ENCODE results near the gene DNM1L. TPM values are rescaled to one million over a fixed set of nuclear protein-coding genes. Genes with fewer than 3 reads are reported as not detected.
A peak's percentile ranks its signal among the peaks of the same experiment; 100 is the strongest.
"Not testable (repeated sequence)": the region's sequence is repeated elsewhere in the genome, so short reads cannot be mapped to it uniquely, and the experiment has no call there.

DNM1L gene
- total and polyA plus RNA-seq, 2 experiments from 2014 or later: 53.4 to 57.3 TPM

GRCh38 chr12:32695787-32696186 lies 16.7 kb downstream of the DNM1L start:
- no peak for DNase-seq
- WGBS, 2 experiments (ENCODE audit: low coverage in 1 of 2, low lambda C conversion rate in 2 of 2, missing lambda C conversion rate in 2 of 2): 97 to 99% methylated on average over 3 of the region's 3 CpGs
- Histone ChIP-seq H3K9me3 (ENCODE audit: low read depth) (no peaks in the 10 kb centered on the region), H3F3A (ENCODE audit: insufficient read depth) (no peaks in the 10 kb centered on the region), H3K4me3 (no peak overlapping the region), H3K27ac (no peak overlapping the region), H3K9ac (no peak overlapping the region), H3K27me3 (replicated peaks; ENCODE audit: insufficient read depth) (no peaks in the 10 kb centered on the region), H3K79me2 (ENCODE audit: insufficient read depth) (peaks cover 100% of the 10 kb centered on the region), H3K9me2 (ENCODE audit: insufficient read depth) (no peaks in the 10 kb centered on the region), H3K4me1 (ENCODE audit: insufficient read depth) (no peaks in the 10 kb centered on the region), H4K20me1 (ENCODE audit: insufficient read depth) (0 out of 2 replicates have a peak, but pooled peaks cover 4% of the 10 kb centered on the region), H3K36me3 (ENCODE audit: low read depth) (no peaks in the 10 kb centered on the region), H3K4me2 (ENCODE audit: unreplicated experiment) (no peak overlapping the region), H2AFZ (no peak overlapping the region)
- in situ Hi-C loops (cut with MboI): no loop called here
- TF ChIP-seq EZH2 (IDR thresholded peaks at IDR 0.05; ENCODE audit: insufficient read depth, poor library complexity, severe bottlenecking) (no peak), EZH2phosphoT487 (IDR thresholded peaks at IDR 0.05; ENCODE audit: insufficient read depth, low read depth) (no peak)

DNA sequence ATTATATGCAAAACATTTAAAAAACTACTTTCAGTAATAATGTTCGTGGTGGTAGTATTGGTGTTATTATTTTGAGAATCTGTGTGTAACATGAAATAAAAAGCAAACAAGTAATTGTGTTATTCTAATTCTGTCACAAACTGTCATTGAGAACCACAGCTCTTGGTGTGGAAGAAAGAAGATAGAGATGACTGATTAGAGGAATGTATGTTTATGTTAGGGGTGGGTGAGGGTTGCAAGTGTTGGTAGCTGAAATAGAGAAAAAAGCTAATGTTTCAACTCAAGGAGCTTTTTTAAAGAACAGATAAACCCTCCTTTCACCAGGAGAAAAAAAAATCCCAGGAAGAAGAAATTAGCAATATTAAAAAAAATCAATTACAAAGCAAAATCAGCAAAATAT lies 18.3 kb downstream of the DNM1L start:
- WGBS, 2 experiments (ENCODE audit: low coverage in 1 of 2, low lambda C conversion rate in 2 of 2, missing lambda C conversion rate in 2 of 2): 30 to 82% methylated on average over 1 of the region's 1 CpG
- no peak overlapping the region for H3K9ac ChIP-seq
- no peaks in the 10 kb centered on the region for H3F3A ChIP-seq (ENCODE audit: insufficient read depth)
- no peaks in the 10 kb centered on the region for H3K27me3 ChIP-seq (replicated peaks; ENCODE audit: insufficient read depth)
- in situ Hi-C loops (cut with MboI): no loop called here
- H3K4me1 ChIP-seq (ENCODE audit: insufficient read depth): peaks cover 3% of the 10 kb centered on the region; the same call in 1 of the 2 replicates
- H3K9me3 ChIP-seq (ENCODE audit: low read depth): no peaks in the 10 kb centered on the region
- no peak overlapping the region for H3K27ac ChIP-seq
- H3K9me2 ChIP-seq (ENCODE audit: insufficient read depth): no peaks in the 10 kb centered on the region
- peaks cover 5% of the 10 kb centered on the region; the same call in 1 of the 2 replicates for H3K36me3 ChIP-seq (ENCODE audit: low read depth)
- H3K4me3 ChIP-seq: no peak overlapping the region
- H3K79me2 ChIP-seq (ENCODE audit: insufficient read depth): peaks cover 93% of the 10 kb centered on the region
- H2AFZ ChIP-seq: no peak overlapping the region
- H4K20me1 ChIP-seq (ENCODE audit: insufficient read depth): 0 out of 2 replicates have a peak, but pooled peaks cover 4% of the 10 kb centered on the region
- no peak overlapping the region for H3K4me2 ChIP-seq (ENCODE audit: unreplicated experiment)
- no peak for DNase-seq
- TF ChIP-seq EZH2 (IDR thresholded peaks at IDR 0.05; ENCODE audit: insufficient read depth, poor library complexity, severe bottlenecking) (no peak), EZH2phosphoT487 (IDR thresholded peaks at IDR 0.05; ENCODE audit: insufficient read depth, low read depth) (no peak)

DNA sequence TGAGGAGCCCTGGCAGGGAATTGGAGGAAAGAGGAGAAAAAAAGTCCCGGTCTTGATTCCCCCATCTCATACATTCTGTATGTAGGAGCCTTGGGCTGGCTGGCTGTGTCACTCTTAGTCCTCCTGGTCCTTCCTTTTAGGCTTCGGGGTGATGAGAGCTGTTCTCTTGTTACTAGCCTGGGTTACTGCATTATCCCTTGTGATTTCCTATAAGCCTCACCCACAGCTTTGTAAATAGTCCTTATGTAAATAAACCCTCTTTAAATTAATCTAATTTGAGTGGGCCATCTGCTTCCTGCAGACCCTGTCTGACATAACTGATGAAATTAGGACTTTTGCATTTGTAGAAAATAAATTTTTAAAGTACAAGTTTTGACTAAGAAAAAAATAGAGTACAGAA lies 19.2 kb downstream of the DNM1L start:
- H3K79me2 ChIP-seq (ENCODE audit: insufficient read depth): peaks cover 89% of the 10 kb centered on the region
- 72 to 79% methylated on average over 2 of the region's 2 CpGs for WGBS, 2 experiments (ENCODE audit: low coverage in 1 of 2, low lambda C conversion rate in 2 of 2, missing lambda C conversion rate in 2 of 2)
- no peak overlapping the region for H2AFZ ChIP-seq
- no peaks in the 10 kb centered on the region for H3K9me2 ChIP-seq (ENCODE audit: insufficient read depth)
- H3K4me2 ChIP-seq (ENCODE audit: unreplicated experiment): no peak overlapping the region
- H3F3A ChIP-seq (ENCODE audit: insufficient read depth): no peaks in the 10 kb centered on the region
- no peaks in the 10 kb centered on the region for H3K27me3 ChIP-seq (replicated peaks; ENCODE audit: insufficient read depth)
- H4K20me1 ChIP-seq (ENCODE audit: insufficient read depth): peaks cover 4% of the 10 kb centered on the region; the same call in 1 of the 2 replicates
- no peak overlapping the region for H3K27ac ChIP-seq
- H3K9me3 ChIP-seq (ENCODE audit: low read depth): no peaks in the 10 kb centered on the region
- H3K4me3 ChIP-seq: no peak overlapping the region
- in situ Hi-C loops (cut with MboI): no loop called here
- peaks cover 8% of the 10 kb centered on the region; the same call in 1 of the 2 replicates for H3K4me1 ChIP-seq (ENCODE audit: insufficient read depth)
- no peak for DNase-seq
- TF ChIP-seq EZH2 (IDR thresholded peaks at IDR 0.05; ENCODE audit: insufficient read depth, poor library complexity, severe bottlenecking) (no peak), EZH2phosphoT487 (IDR thresholded peaks at IDR 0.05; ENCODE audit: insufficient read depth, low read depth) (no peak)
- H3K36me3 ChIP-seq (ENCODE audit: low read depth): peaks cover 5% of the 10 kb centered on the region; the same call in 1 of the 2 replicates
- no peak overlapping the region for H3K9ac ChIP-seq

DNA sequence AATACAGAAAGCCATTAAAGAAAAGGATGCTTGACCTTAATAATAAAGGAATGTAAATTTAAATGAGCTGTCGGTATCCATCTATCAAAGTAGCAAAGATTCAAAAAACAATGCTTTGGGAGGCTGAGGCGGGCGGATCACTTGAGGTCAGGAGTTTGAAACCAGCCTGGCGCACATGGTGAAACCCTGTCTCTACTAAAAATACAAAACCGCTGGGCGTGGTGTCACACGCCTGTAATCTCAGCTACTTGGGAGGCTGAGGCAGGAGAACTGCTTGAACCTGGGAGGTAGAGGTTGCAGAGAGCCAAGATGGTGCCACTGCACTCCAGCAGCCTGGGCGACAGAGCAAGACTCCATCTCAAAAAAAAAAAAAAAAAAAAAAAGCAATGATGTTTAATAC lies 20.3 kb downstream of the DNM1L start:
- H3K27me3 ChIP-seq (replicated peaks; ENCODE audit: insufficient read depth); H3K27ac ChIP-seq; H3K9ac ChIP-seq; H3F3A ChIP-seq (ENCODE audit: insufficient read depth); H3K4me1 ChIP-seq (ENCODE audit: insufficient read depth); H4K20me1 ChIP-seq (ENCODE audit: insufficient read depth); H2AFZ ChIP-seq; in situ Hi-C loops (cut with MboI); H3K4me2 ChIP-seq (ENCODE audit: unreplicated experiment); DNase-seq; H3K4me3 ChIP-seq; H3K9me2 ChIP-seq (ENCODE audit: insufficient read depth); H3K9me3 ChIP-seq (ENCODE audit: low read depth); H3K36me3 ChIP-seq (ENCODE audit: low read depth): not testable (repeated sequence)
- whole genome bisulfite sequencing, 2 experiments (ENCODE audit: low coverage in 1 of 2, low lambda C conversion rate in 2 of 2, missing lambda C conversion rate in 2 of 2): 94 to 95% methylated on average over 8 of the region's 8 CpGs
- H3K79me2 ChIP-seq (ENCODE audit: insufficient read depth): peaks cover 87% of the 10 kb centered on the region

- Histone ChIP-seq H3K27me3 (replicated peaks; ENCODE audit: insufficient read depth) (no peaks in the 10 kb centered on the region), H3K4me2 (ENCODE audit: unreplicated experiment) (no peak overlapping the region), H3K36me3 (ENCODE audit: low read depth) (peaks cover 19% of the 10 kb centered on the region), H3K9me2 (ENCODE audit: insufficient read depth) (no peaks in the 10 kb centered on the region), H3K4me1 (ENCODE audit: insufficient read depth) (peaks cover 8% of the 10 kb centered on the region; the same call in 1 of the 2 replicates), H2AFZ (no peak overlapping the region), H3K4me3 (no peak overlapping the region), H3K27ac (no peak overlapping the region), H3F3A (ENCODE audit: insufficient read depth) (no peaks in the 10 kb centered on the region; the same call in 1 of the 2 replicates), H3K9me3 (ENCODE audit: low read depth) (no peaks in the 10 kb centered on the region), H3K9ac (no peak overlapping the region), H4K20me1 (ENCODE audit: insufficient read depth) (peaks cover under 1% of the 10 kb centered on the region; the same call in 1 of the 2 replicates), H3K79me2 (ENCODE audit: insufficient read depth) (peaks cover 77% of the 10 kb centered on the region)
- TF ChIP-seq EZH2phosphoT487 (IDR thresholded peaks at IDR 0.05; ENCODE audit: insufficient read depth, low read depth) (no peak), EZH2 (IDR thresholded peaks at IDR 0.05; ENCODE audit: insufficient read depth, poor library complexity, severe bottlenecking) (no peak)
- in situ Hi-C loops (cut with MboI): no loop called here
- peak; percentile 60 for DNase-seq
These were observed 23.4 kb downstream of the DNM1L start for GRCh38 chr12:32702473-32702872.

All from GM23248 (cell line).